GM18526 (cell line): ENCODE data around the gene CNTNAP5.

Source experiments
- POLR2A ChIP-seq: IDR thresholded peaks from 3 replicates; pipeline ENCODE4 v1.6.1; 2011; ENCODE audit not compliant: insufficient read length; ENCODE audit errors: extremely low read depth

Gene CNTNAP5

GRCh38 chr2:124501575-124502152, 476.6 kb downstream of the CNTNAP5 start:
- no peak for TF ChIP-seq POLR2A

GRCh38 chr2:124514236-124514635, 489.1 kb downstream of the CNTNAP5 start:
- no peak for TF ChIP-seq POLR2A

- no peak for TF ChIP-seq POLR2A
Observed at GRCh38 chr2:124520953-124521352, 495.9 kb downstream of the CNTNAP5 start.

- TF ChIP-seq POLR2A: no peak
Observed at GRCh38 chr2:124523096-124523495, 498.0 kb downstream of the CNTNAP5 start.

GRCh38 chr2:124524155-124524915, 499.2 kb downstream of the CNTNAP5 start:
- no peak for TF ChIP-seq POLR2A

GRCh38 chr2:124526221-124526620, 501.1 kb downstream of the CNTNAP5 start:
- no peak for TF ChIP-seq POLR2A

GRCh38 chr2:124530203-124530602, 505.1 kb downstream of the CNTNAP5 start:
- no peak for TF ChIP-seq POLR2A

- no peak for TF ChIP-seq POLR2A
Observed at GRCh38 chr2:124533226-124533954, 508.3 kb downstream of the CNTNAP5 start.

GRCh38 chr2:124534028-124534427, 508.9 kb downstream of the CNTNAP5 start:
- no peak for TF ChIP-seq POLR2A

GRCh38 chr2:124535816-124536215, 510.7 kb downstream of the CNTNAP5 start:
- TF ChIP-seq POLR2A: no peak

GRCh38 chr2:124536591-124536990, 511.5 kb downstream of the CNTNAP5 start:
- no peak for TF ChIP-seq POLR2A

- no peak for TF ChIP-seq POLR2A
Observed at GRCh38 chr2:124538549-124538948, 513.5 kb downstream of the CNTNAP5 start.

GRCh38 chr2:124540805-124541204, 515.7 kb downstream of the CNTNAP5 start:
- no peak for TF ChIP-seq POLR2A

GRCh38 chr2:124542932-124543640, 518.0 kb downstream of the CNTNAP5 start:
- no peak for TF ChIP-seq POLR2A

- no peak for TF ChIP-seq POLR2A
Observed at GRCh38 chr2:124547700-124548099, 522.6 kb downstream of the CNTNAP5 start.
